ENCODE results near the gene CUL4B. TPM values are rescaled to one million over a fixed set of nuclear protein-coding genes. Genes with fewer than 3 reads are reported as not detected.

Gene CUL4B
- total and polyA plus RNA-seq, 10 of the 15 experiments (the other 5 are each of a cell fraction or from before 2014, with no cell fraction given) = 11.0 to 37.3 (median 24.4) TPM

DNA sequence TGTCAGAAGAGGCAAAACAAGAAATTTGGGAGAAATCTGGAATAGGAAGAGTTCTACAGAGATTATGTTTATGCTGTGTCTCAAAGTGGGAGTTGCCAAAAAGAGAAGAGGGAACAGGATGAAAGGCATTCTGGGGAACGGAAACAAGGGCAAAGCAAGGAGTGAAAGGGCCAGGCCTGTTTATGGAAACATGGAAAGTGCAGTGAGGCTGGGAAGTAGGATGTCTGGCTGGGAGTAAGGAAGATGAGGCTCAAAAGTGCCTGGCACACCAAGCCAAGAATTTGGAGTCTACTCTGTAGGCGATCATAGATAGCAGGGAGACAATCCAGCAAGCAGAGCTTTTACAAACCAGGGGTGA is 1.8 kb upstream of the CUL4B start (continued):
- TF ChIP-seq ZBTB40 (IDR thresholded peaks at IDR 0.05; ENCODE audit: borderline replicate concordance) (no peak), ASH2L (IDR thresholded peaks at IDR 0.05; ENCODE audit: borderline replicate concordance, low read depth) (no peak)

GRCh38 chrX:120561634-120562568 is 1.1 kb upstream of the CUL4B start:
- POLR2A ChIA-PET = interaction anchor here (0.5 to 2.3 kb wide), 8 partner anchors 9 to 296 kb away, joined by 3 to 20 read pairs (median 4); partner anchors contain the start of gene MCTS1
- CTCF ChIA-PET = interaction anchor here (0.5 to 1.8 kb wide), 3 partner anchors 76 to 208 kb away, joined by 3 to 7 read pairs (median 4); no protein-coding TSS in a partner anchor
- Histone ChIP-seq H3K4me3 (peak overlapping the region; percentile 74), H3K4me1 (ENCODE audit: control insufficient read depth, insufficient read depth, low read length) (no peaks in the 10 kb centered on the region), H2AFZ (ENCODE audit: control insufficient read depth, low read depth, low read length) (no peak overlapping the region), H3K9ac (ENCODE audit: control insufficient read depth, insufficient read depth, low read length) (peak overlapping the region; percentile 57; the same call in 1 of the 2 replicates), H3K27ac (ENCODE audit: control insufficient read depth, insufficient read depth) (peak overlapping the region; percentile 37), H3K79me2 (ENCODE audit: control insufficient read depth, insufficient read depth, low read length) (peaks cover 36% of the 10 kb centered on the region), H3K36me3 (ENCODE audit: control insufficient read depth in 2 of 2, insufficient read depth in 2 of 2, low read length in 1 of 2) (peaks cover 0 to 3% of the 10 kb centered on the region in 2 experiments; a peak in 1 of 4 replicates), H3K9me3 (replicated peaks; ENCODE audit: control insufficient read depth, insufficient read depth, low read length) (no peaks in the 10 kb centered on the region), H3K4me2 (ENCODE audit: control insufficient read depth, insufficient read depth) (peak overlapping the region; percentile 1; the same call in 1 of the 2 replicates), H3K27me3 (replicated peaks in 1 of 2; ENCODE audit: control insufficient read depth in 2 of 2, insufficient read depth in 2 of 2, low read length in 1 of 2) (no peaks in the 10 kb centered on the region), H4K20me1 (ENCODE audit: control insufficient read depth, insufficient read depth) (no peaks in the 10 kb centered on the region)
- 0 out of 3 replicates have a peak, but pooled peaks have one; percentile 7 for ATAC-seq
- DNase-seq (ENCODE audit: low read depth, low spot score) = no peak
- SMC1A ChIA-PET (ENCODE audit: uncharacterized antibody, unreplicated experiment) = interaction anchor here (0.9 to 2.7 kb wide), 6 partner anchors 23 to 208 kb away, joined by 3 to 21 read pairs (median 4); partner anchors contain the start of gene MCTS1
- BruUV-seq (replicated peaks) = TSS peak; percentile 98
- TF ChIP-seq POLR2AphosphoS5 (IDR thresholded peaks at IDR 0.05; ENCODE audit: low read length) = 0 out of 2 replicates have a peak, but pooled peaks have one; percentile 19
- 0 out of 2 replicates have a peak, but pooled peaks have one; percentile 36 for TF ChIP-seq POLR2AphosphoS2 (IDR thresholded peaks at IDR 0.05; ENCODE audit: low read depth, low read length)
- no peak for TF ChIP-seq MTA3 (IDR thresholded peaks at IDR 0.05; ENCODE audit: borderline replicate concordance, low read length)
- TF ChIP-seq NBN (IDR thresholded peaks at IDR 0.05) = 0 out of 2 replicates have a peak, but pooled peaks have one; percentile 28
- peak; percentile 77 for TF ChIP-seq SPI1 (IDR thresholded peaks at IDR 0.05; ENCODE audit: borderline replicate concordance, insufficient read depth, low read depth, low read length)
- no peak for TF ChIP-seq CREB1 (IDR thresholded peaks at IDR 0.05; ENCODE audit: low read depth)
- peak; percentile 31; the same call in 1 of the 2 replicates for TF ChIP-seq RELB (IDR thresholded peaks at IDR 0.05; ENCODE audit: low read depth)
- RAD21 ChIA-PET (ENCODE audit: unreplicated experiment) = interaction anchor here (1.0 to 3.0 kb wide), 11 partner anchors 10 to 195 kb away, joined by 3 to 17 read pairs (median 4); partner anchors contain the start of gene MCTS1
- intact Hi-C loops (cut with micrococcal nuclease; ENCODE audit: unreplicated experiment) = loop anchor here (1.0 kb wide), 1 partner anchor 68 kb away; the partner anchor contains the start of gene C1GALT1C1
- 28% methylated on average over 12 of the region's 12 CpGs for WGBS (ENCODE audit: insufficient coverage, insufficient replicate concordance, low lambda C conversion rate, missing lambda C conversion rate)
- no peak for FAIRE-seq
- in situ Hi-C loops (cut with MboI) = no loop called here

Measured in GM12878 (cell line).